ENCODE data around the gene GPA33. TPM values are rescaled to one million over a fixed set of nuclear protein-coding genes. Genes with fewer than 3 reads are reported as not detected.
A peak's percentile ranks its signal among the peaks of the same experiment; 100 is the strongest.

Gene GPA33
- total RNA-seq, 1 donor from 2014 or later: 1.2 TPM

- no peaks in the 10 kb centered on the region for H3K4me1 Mint-ChIP-seq
- TF ChIP-seq CTCF (IDR thresholded peaks at IDR 0.05; ENCODE audit: unreplicated experiment): no peak
These were observed 37.5 kb upstream of the GPA33 start for GRCh38 chr1:167127661-167128060.

GRCh38 chr1:167127236-167127635 is 37.1 kb upstream of the GPA33 start:
- DNase-seq (ENCODE audit: low spot score in 2 of 2, unreplicated experiment in 2 of 2): no peak
- Mint-ChIP-seq H3K36me3 (no peaks in the 10 kb centered on the region), H3K27ac (no peak overlapping the region), H3K27me3 (ENCODE audit: low read depth) (peaks cover 10% of the 10 kb centered on the region), H3K4me3 (no peak overlapping the region), H3K4me1 (peaks cover under 1% of the 10 kb centered on the region), H3K9me3 (no peaks in the 10 kb centered on the region)
- TF ChIP-seq CTCF (IDR thresholded peaks at IDR 0.05; ENCODE audit: unreplicated experiment): no peak

More at GRCh38 chr1:167127661-167128060, 37.5 kb upstream of the GPA33 start:
- no peak for DNase-seq (ENCODE audit: low spot score in 2 of 2, unreplicated experiment in 2 of 2)
- no peaks in the 10 kb centered on the region for H3K36me3 Mint-ChIP-seq
- H3K27me3 Mint-ChIP-seq (ENCODE audit: low read depth): peaks cover 10% of the 10 kb centered on the region
- H3K27ac Mint-ChIP-seq: no peak overlapping the region
- no peaks in the 10 kb centered on the region for H3K9me3 Mint-ChIP-seq
- no peak overlapping the region for H3K4me3 Mint-ChIP-seq

GRCh38 chr1:167126811-167127210 is 36.6 kb upstream of the GPA33 start:
- DNase-seq (ENCODE audit: low spot score in 2 of 2, unreplicated experiment in 2 of 2): no peak
- no peak for TF ChIP-seq CTCF (IDR thresholded peaks at IDR 0.05; ENCODE audit: unreplicated experiment)
- H3K27me3 Mint-ChIP-seq (ENCODE audit: low read depth): peaks cover 10% of the 10 kb centered on the region

GRCh38 chr1:167126317-167126716 is 36.1 kb upstream of the GPA33 start:
- H3K27ac Mint-ChIP-seq: no peak overlapping the region
- DNase-seq (ENCODE audit: low spot score in 2 of 2, unreplicated experiment in 2 of 2): no peak
- TF ChIP-seq CTCF (IDR thresholded peaks at IDR 0.05; ENCODE audit: unreplicated experiment): no peak
- H3K36me3 Mint-ChIP-seq: no peaks in the 10 kb centered on the region
- H3K27me3 Mint-ChIP-seq (ENCODE audit: low read depth): peaks cover 10% of the 10 kb centered on the region
- no peaks in the 10 kb centered on the region for H3K9me3 Mint-ChIP-seq
- H3K4me1 Mint-ChIP-seq: peaks cover 7% of the 10 kb centered on the region
- no peak overlapping the region for H3K4me3 Mint-ChIP-seq

More at GRCh38 chr1:167126811-167127210, 36.6 kb upstream of the GPA33 start:
- H3K4me1 Mint-ChIP-seq: peaks cover 4% of the 10 kb centered on the region
- H3K9me3 Mint-ChIP-seq: no peaks in the 10 kb centered on the region
- H3K4me3 Mint-ChIP-seq: no peak overlapping the region
- no peak overlapping the region for H3K27ac Mint-ChIP-seq
- H3K36me3 Mint-ChIP-seq: no peaks in the 10 kb centered on the region

GRCh38 chr1:167122568-167122967 is 32.4 kb upstream of the GPA33 start:
- H3K4me1 Mint-ChIP-seq: peaks cover 30% of the 10 kb centered on the region
- H3K36me3 Mint-ChIP-seq: no peaks in the 10 kb centered on the region
- no peak for DNase-seq (ENCODE audit: low spot score in 2 of 2, unreplicated experiment in 2 of 2)
- H3K27me3 Mint-ChIP-seq (ENCODE audit: low read depth): peaks cover 10% of the 10 kb centered on the region
- TF ChIP-seq CTCF (IDR thresholded peaks at IDR 0.05; ENCODE audit: unreplicated experiment): no peak
- peak overlapping the region; percentile 83 for H3K27ac Mint-ChIP-seq
- no peak overlapping the region for H3K4me3 Mint-ChIP-seq
- H3K9me3 Mint-ChIP-seq: no peaks in the 10 kb centered on the region

- H3K36me3 Mint-ChIP-seq: no peaks in the 10 kb centered on the region
- H3K27ac Mint-ChIP-seq: peak overlapping the region; percentile 83
- no peak overlapping the region for H3K4me3 Mint-ChIP-seq
- H3K9me3 Mint-ChIP-seq: no peaks in the 10 kb centered on the region
- peaks cover 30% of the 10 kb centered on the region for H3K4me1 Mint-ChIP-seq
- peaks cover 7% of the 10 kb centered on the region for H3K27me3 Mint-ChIP-seq (ENCODE audit: low read depth)
- TF ChIP-seq CTCF (IDR thresholded peaks at IDR 0.05; ENCODE audit: unreplicated experiment): no peak
- DNase-seq (ENCODE audit: low spot score in 2 of 2, unreplicated experiment in 2 of 2): no peak
These were observed 31.9 kb upstream of the GPA33 start for GRCh38 chr1:167122121-167122480.
